GM18502 (cell line): ENCODE data around the gene ADAD2.

Source experiments
- ATAC-seq: cut with Tn5 transposase; IDR thresholded peaks from one replicate; pipeline ENCODE4 v1.9.1; 2021; ENCODE audit warnings: mild to moderate bottlenecking; ENCODE audit not compliant: unreplicated experiment, poor library complexity

Gene ADAD2

GRCh38 chr16:84190731-84191388, at the start of gene ADAD2:
TSS of gene ADAD2 (plus strand) at chr16:84191157. CDS start at chr16:84191231, 74 bp downstream.
- no peak for ATAC-seq

GRCh38 chr16:84143081-84143480, 47.9 kb upstream of the ADAD2 start:
- ATAC-seq = no peak

GRCh38 chr16:84143784-84144199, 47.2 kb upstream of the ADAD2 start:
- no peak for ATAC-seq

GRCh38 chr16:84144209-84144858, 46.6 kb upstream of the ADAD2 start:
- ATAC-seq = peak; percentile 27

GRCh38 chr16:84144859-84145639, 45.9 kb upstream of the ADAD2 start, which contains the start of the genes DNAAF1 and HSDL1:
TSS of gene DNAAF1 (plus strand) at chr16:84145308. CDS start at chr16:84145441, 133 bp downstream.
TSS of gene HSDL1 (minus strand) at chr16:84145177. CDS start at chr16:84131321, 13,856 bp downstream.
- ATAC-seq = peak; percentile 87

- ATAC-seq = no peak
Measured at GRCh38 chr16:84150926-84151325, 40.0 kb upstream of the ADAD2 start.

GRCh38 chr16:84153660-84154214, 37.2 kb upstream of the ADAD2 start:
- ATAC-seq = no peak

- no peak for ATAC-seq
Measured at GRCh38 chr16:84155226-84155625, 35.7 kb upstream of the ADAD2 start.

GRCh38 chr16:84155771-84156170, 35.2 kb upstream of the ADAD2 start:
- no peak for ATAC-seq

- no peak for ATAC-seq
Measured at GRCh38 chr16:84156342-84156784, 34.6 kb upstream of the ADAD2 start.

- ATAC-seq = no peak
Measured at GRCh38 chr16:84159007-84159406, 31.9 kb upstream of the ADAD2 start.

- ATAC-seq = no peak
Measured at GRCh38 chr16:84159800-84160199, 31.2 kb upstream of the ADAD2 start.

- ATAC-seq = no peak
Measured at GRCh38 chr16:84161037-84161436, 29.9 kb upstream of the ADAD2 start.

GRCh38 chr16:84161801-84162200, 29.2 kb upstream of the ADAD2 start:
- ATAC-seq = no peak

GRCh38 chr16:84165746-84166145, 25.2 kb upstream of the ADAD2 start:
- ATAC-seq = no peak

GRCh38 chr16:84166796-84167695, 23.9 kb upstream of the ADAD2 start:
- no peak for ATAC-seq

- no peak for ATAC-seq
Measured at GRCh38 chr16:84169765-84170310, 21.1 kb upstream of the ADAD2 start.

- no peak for ATAC-seq
Measured at GRCh38 chr16:84174396-84174795, 16.6 kb upstream of the ADAD2 start.

- peak; percentile 85 for ATAC-seq
Measured at GRCh38 chr16:84175350-84176081, 15.4 kb upstream of the ADAD2 start.
